HEK293 (cell line): ENCODE data around the gene LRRK1.

Source experiments
- CTCF ChIP-seq: fragments of 450-650 bp; formaldehyde crosslinking; IDR thresholded peaks from 2 replicates; pipeline ENCODE4 v1.5.1; 2016; ENCODE audit warnings: missing biosample characterization, missing genetic modification characterization
- TRIM28 ChIP-seq: IDR thresholded peaks from 2 replicates; pipeline ENCODE4 v1.6.1; 2011; ENCODE audit warnings: low read length, control low read depth, borderline replicate concordance
- YY1 ChIP-seq: fragments of 450-650 bp; formaldehyde crosslinking; IDR thresholded peaks from 2 replicates; pipeline ENCODE4 v1.5.1; 2018; ENCODE audit warnings: missing biosample characterization, missing genetic modification characterization
- ZFP41 ChIP-seq: fragments of 450-650 bp; formaldehyde crosslinking; IDR thresholded peaks from 2 replicates; pipeline ENCODE4 v1.5.1; 2016; ENCODE audit warnings: missing biosample characterization, missing genetic modification characterization, borderline replicate concordance
- ZNF26 ChIP-seq: fragments of 450-650 bp; formaldehyde crosslinking; IDR thresholded peaks from 2 replicates; pipeline ENCODE4 v1.5.1; 2016; ENCODE audit warnings: missing biosample characterization, missing genetic modification characterization
- ZNF664 ChIP-seq: fragments of 450-650 bp; formaldehyde crosslinking; IDR thresholded peaks from 2 replicates; pipeline ENCODE4 v1.5.1; 2016; ENCODE audit warnings: missing biosample characterization, missing genetic modification characterization
- ZSCAN5A ChIP-seq: fragments of 450-650 bp; formaldehyde crosslinking; IDR thresholded peaks from 2 replicates; pipeline ENCODE4 v1.5.1; 2016; ENCODE audit warnings: missing biosample characterization, missing genetic modification characterization
- TF ChIP-seq, protein P1 (sequence below): sonication (generic); formaldehyde crosslinking; IDR thresholded peaks from 2 replicates; pipeline ENCODE4 v1.8.1; 2022; ENCODE audit warnings: mild to moderate bottlenecking, moderate library complexity, missing genetic modification reagents

DNA sequence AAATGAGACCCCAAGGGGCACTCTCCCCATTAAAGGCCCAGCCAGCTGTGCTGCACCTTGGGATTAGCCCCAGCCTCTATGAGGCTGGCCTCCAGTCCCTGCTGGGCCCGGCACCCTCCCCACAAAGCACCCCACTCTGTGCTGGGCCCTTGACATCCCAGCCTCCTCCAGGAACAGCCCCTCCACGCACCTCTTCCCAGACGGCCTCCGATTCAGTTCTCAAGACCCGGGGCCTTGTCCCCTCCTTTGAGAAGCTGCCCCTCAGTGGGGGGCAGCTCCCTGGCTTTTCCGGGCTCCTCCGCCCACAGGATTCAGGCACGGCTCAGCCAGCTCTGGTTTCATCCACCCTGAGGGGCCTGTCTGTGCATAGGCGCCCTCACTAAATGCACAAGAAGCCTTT, 144.1 kb downstream of the LRRK1 start:
- no peak for TF ChIP-seq CTCF (tag by site-specific recombination)
- TF ChIP-seq ZNF664 (tag by site-specific recombination) = no peak
- TF ChIP-seq ZNF26 = no peak
- TF ChIP-seq YY1 (tag by site-specific recombination) = no peak
- TF ChIP-seq TRIM28 = no peak
- no peak for TF ChIP-seq ZFP41 (tag by site-specific recombination)
- TF ChIP-seq ZSCAN5A (tag by site-specific recombination) = no peak
- TF ChIP-seq, protein P1, sequence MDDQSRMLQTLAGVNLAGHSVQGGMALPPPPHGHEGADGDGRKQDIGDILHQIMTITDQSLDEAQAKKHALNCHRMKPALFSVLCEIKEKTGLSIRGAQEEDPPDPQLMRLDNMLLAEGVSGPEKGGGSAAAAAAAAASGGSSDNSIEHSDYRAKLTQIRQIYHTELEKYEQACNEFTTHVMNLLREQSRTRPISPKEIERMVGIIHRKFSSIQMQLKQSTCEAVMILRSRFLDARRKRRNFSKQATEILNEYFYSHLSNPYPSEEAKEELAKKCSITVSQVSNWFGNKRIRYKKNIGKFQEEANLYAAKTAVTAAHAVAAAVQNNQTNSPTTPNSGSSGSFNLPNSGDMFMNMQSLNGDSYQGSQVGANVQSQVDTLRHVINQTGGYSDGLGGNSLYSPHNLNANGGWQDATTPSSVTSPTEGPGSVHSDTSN = no peak
